Measurements from ENCODE around the gene MYL11. TPM values are rescaled to one million over a fixed set of nuclear protein-coding genes. Genes with fewer than 3 reads are reported as not detected.
"Not testable (repeated sequence)": the region's sequence is repeated elsewhere in the genome, so short reads cannot be mapped to it uniquely, and the experiment has no call there.

MYL11 gene
- total and polyA plus RNA-seq, 12 donors: 1.1 to 2.9 (median 2.7) TPM; not detected in 9

- Histone ChIP-seq H3K27me3 (no peaks in the 10 kb centered on the region), H3K9me3 (replicated peaks in 1 of 3) (no peaks in the 10 kb centered on the region), H3K4me1 (replicated peaks in 1 of 2) (peaks cover 13 to 30% of the 10 kb centered on the region in 2 donors), H3K36me3 (replicated peaks in 1 of 2) (peaks cover 0 to 17% of the 10 kb centered on the region in 2 donors), H3K27ac (peak overlapping the region in 4 of 5 donors; percentile 75 to 91 (median 82)), H3K4me3 (peak overlapping the region in 3 of 4 donors; percentile 38 to 100 (median 71))
- intact Hi-C loops (cut with DNase I): no loop called here
- WGBS, 4 donors: 11 to 14% (median 13%) methylated on average over 13 of the region's 13 CpGs
- TF ChIP-seq POLR2A (IDR thresholded peaks at IDR 0.05) (no peak), CTCF (IDR thresholded peaks at IDR 0.05) (no peak)
- no peak for DNase-seq
Measured at GRCh38 chr16:30395992-30396585, 21.5 kb downstream of the MYL11 start.

GRCh38 chr16:30396627-30397026 lies 22.0 kb downstream of the MYL11 start:
- DNase-seq; intact Hi-C loops (cut with DNase I); H3K4me3 ChIP-seq; H3K9me3 ChIP-seq (replicated peaks in 1 of 3); H3K27me3 ChIP-seq; H3K27ac ChIP-seq: not testable (repeated sequence)
- 77 to 89% (median 83%) methylated on average over 4 of the region's 4 CpGs for WGBS, 4 donors
- H3K36me3 ChIP-seq (replicated peaks in 1 of 2): peaks cover 0 to 17% of the 10 kb centered on the region in 2 donors
- peaks cover 13 to 31% of the 10 kb centered on the region in 2 donors for H3K4me1 ChIP-seq (replicated peaks in 1 of 2)

- DNase-seq: no peak
- TF ChIP-seq POLR2A (IDR thresholded peaks at IDR 0.05) (no peak), CTCF (IDR thresholded peaks at IDR 0.05) (no peak)
- peaks cover 13 to 31% of the 10 kb centered on the region in 2 donors for H3K4me1 ChIP-seq (replicated peaks in 1 of 2)
- WGBS, 4 donors: 74 to 85% (median 81%) methylated on average over 4 of the region's 4 CpGs
- H3K9me3 ChIP-seq (replicated peaks in 1 of 3): no peaks in the 10 kb centered on the region
- H3K27ac ChIP-seq: no peak overlapping the region
- intact Hi-C loops (cut with DNase I): no loop called here
- H3K4me3 ChIP-seq: no peak overlapping the region
- peaks cover 0 to 17% of the 10 kb centered on the region in 2 donors for H3K36me3 ChIP-seq (replicated peaks in 1 of 2)
- no peaks in the 10 kb centered on the region for H3K27me3 ChIP-seq
Measured at GRCh38 chr16:30397056-30397455, 22.5 kb downstream of the MYL11 start.

- Histone ChIP-seq H3K4me3 (no peak overlapping the region), H3K36me3 (replicated peaks in 1 of 2) (peaks cover 0 to 17% of the 10 kb centered on the region in 2 donors), H3K27me3 (no peaks in the 10 kb centered on the region), H3K9me3 (replicated peaks in 1 of 3) (no peaks in the 10 kb centered on the region), H3K4me1 (replicated peaks in 1 of 2) (peaks cover 13 to 31% of the 10 kb centered on the region in 2 donors), H3K27ac (no peak overlapping the region)
- DNase-seq: no peak
- WGBS, 4 donors: 90 to 96% (median 93%) methylated on average over 18 to 42 of the region's 42 CpGs
- no peak for TF ChIP-seq CTCF (IDR thresholded peaks at IDR 0.05)
- TF ChIP-seq POLR2A (IDR thresholded peaks at IDR 0.05): no peak
- intact Hi-C loops (cut with DNase I): no loop called here
Measured at GRCh38 chr16:30397776-30398660, 23.4 kb downstream of the MYL11 start.

Measured in adrenal gland (tissue), 12 donors.